Measurements from ENCODE around the gene PPP1CC. TPM values are rescaled to one million over a fixed set of nuclear protein-coding genes. Genes with fewer than 3 reads are reported as not detected.

Gene PPP1CC
- total RNA-seq, 1 donor from 2014 or later: 156 TPM

DNA sequence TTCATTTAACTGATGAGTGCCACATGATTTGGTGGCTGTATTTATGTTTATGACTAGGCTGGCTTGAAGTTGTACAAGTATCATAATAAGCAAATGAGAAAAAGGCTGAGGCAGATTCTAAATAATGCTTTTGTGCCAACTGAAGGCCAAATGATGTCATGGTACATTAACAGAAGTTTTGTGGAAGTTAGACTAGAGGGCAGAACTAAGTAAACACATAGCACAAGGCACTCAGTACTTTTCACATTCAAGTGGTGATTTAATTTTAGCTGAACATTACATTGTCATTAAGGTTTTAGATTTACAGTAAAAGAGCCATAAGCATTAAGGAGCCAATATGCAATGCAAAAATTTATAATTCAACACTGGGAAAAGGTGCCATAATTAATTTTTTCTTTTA is 21.1 kb downstream of the PPP1CC start:
- Histone ChIP-seq H3K36me3 (peaks cover 97% of the 10 kb centered on the region), H3K4me3 (no peak overlapping the region), H3K27ac (replicated peaks) (no peak overlapping the region), H3K27me3 (ENCODE audit: low read depth) (no peaks in the 10 kb centered on the region), H3K9me3 (replicated peaks) (no peaks in the 10 kb centered on the region), H3K4me1 (peaks cover 5% of the 10 kb centered on the region)
- intact Hi-C loops (cut with micrococcal nuclease): no loop called here
- no peak for DNase-seq
- TF ChIP-seq CTCF (IDR thresholded peaks at IDR 0.05; ENCODE audit: borderline replicate concordance): no peak

DNA sequence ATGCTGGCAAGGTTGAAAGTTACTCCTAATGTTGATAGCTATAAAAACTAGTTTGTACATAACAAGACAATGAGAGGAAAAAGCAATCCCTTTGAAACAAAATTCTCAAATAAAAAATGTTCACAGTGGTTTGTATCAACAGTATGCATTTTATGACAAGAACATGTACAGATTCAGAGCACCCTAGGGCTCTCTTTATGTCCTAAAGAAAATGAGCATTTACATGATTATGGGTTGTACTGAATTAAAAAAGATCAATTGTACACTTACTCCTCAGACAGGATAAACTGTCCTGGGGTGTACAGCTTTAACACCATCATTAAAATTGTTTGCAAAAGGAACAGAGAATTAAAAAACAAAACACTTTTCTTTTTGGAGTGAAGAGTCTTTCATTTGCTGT is 22.2 kb downstream of the PPP1CC start:
- no peak for DNase-seq
- Histone ChIP-seq H3K27ac (replicated peaks) (no peak overlapping the region), H3K4me1 (no peaks in the 10 kb centered on the region), H3K9me3 (replicated peaks) (no peaks in the 10 kb centered on the region), H3K36me3 (peaks cover 87% of the 10 kb centered on the region), H3K27me3 (ENCODE audit: low read depth) (no peaks in the 10 kb centered on the region), H3K4me3 (no peak overlapping the region)
- intact Hi-C loops (cut with micrococcal nuclease): no loop called here
- no peak for TF ChIP-seq CTCF (IDR thresholded peaks at IDR 0.05; ENCODE audit: borderline replicate concordance)

- intact Hi-C loops (cut with micrococcal nuclease): no loop called here
- Histone ChIP-seq H3K27me3 (ENCODE audit: low read depth) (no peaks in the 10 kb centered on the region), H3K36me3 (peaks cover 66% of the 10 kb centered on the region), H3K4me3 (no peak overlapping the region), H3K27ac (replicated peaks) (no peak overlapping the region), H3K9me3 (replicated peaks) (no peaks in the 10 kb centered on the region), H3K4me1 (no peaks in the 10 kb centered on the region)
- no peak for DNase-seq
- no peak for TF ChIP-seq CTCF (IDR thresholded peaks at IDR 0.05; ENCODE audit: borderline replicate concordance)
These were observed 24.3 kb downstream of the PPP1CC start for GRCh38 chr12:110718222-110718908.

DNA sequence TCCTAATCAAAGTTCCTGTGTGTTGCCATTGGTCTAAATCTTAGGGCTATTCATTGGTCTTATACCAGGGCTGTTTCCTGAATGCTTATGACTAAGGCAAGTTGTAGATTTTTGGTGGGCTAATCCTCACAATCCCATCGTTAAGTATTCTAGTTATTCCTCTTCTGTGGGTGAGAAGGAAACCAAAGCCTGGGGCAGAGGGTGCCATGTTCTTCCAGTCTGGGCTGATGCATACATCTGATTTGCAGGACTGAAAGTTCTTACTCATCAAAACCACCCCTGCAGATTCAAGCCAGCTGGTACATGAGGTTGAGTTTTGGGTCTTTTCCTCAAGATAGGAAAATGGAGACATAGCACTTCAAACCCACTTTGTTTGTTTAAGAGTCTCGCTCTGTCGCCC is 25.7 kb downstream of the PPP1CC start:
- intact Hi-C loops (cut with micrococcal nuclease): no loop called here
- H3K27me3 ChIP-seq (ENCODE audit: low read depth): no peaks in the 10 kb centered on the region
- no peak for DNase-seq
- no peak overlapping the region for H3K4me3 ChIP-seq
- TF ChIP-seq CTCF (IDR thresholded peaks at IDR 0.05; ENCODE audit: borderline replicate concordance): no peak
- no peaks in the 10 kb centered on the region for H3K4me1 ChIP-seq
- peaks cover 55% of the 10 kb centered on the region for H3K36me3 ChIP-seq
- H3K27ac ChIP-seq (replicated peaks): no peak overlapping the region
- no peaks in the 10 kb centered on the region for H3K9me3 ChIP-seq (replicated peaks)

GRCh38 chr12:110708917-110709316 is 33.8 kb downstream of the PPP1CC start:
- Histone ChIP-seq H3K36me3 (no peaks in the 10 kb centered on the region), H3K27me3 (ENCODE audit: low read depth) (no peaks in the 10 kb centered on the region), H3K27ac (replicated peaks) (no peak overlapping the region), H3K9me3 (replicated peaks) (no peaks in the 10 kb centered on the region), H3K4me3 (no peak overlapping the region), H3K4me1 (no peaks in the 10 kb centered on the region)
- no peak for DNase-seq
- intact Hi-C loops (cut with micrococcal nuclease): no loop called here
- no peak for TF ChIP-seq CTCF (IDR thresholded peaks at IDR 0.05; ENCODE audit: borderline replicate concordance)
